Measurements from ENCODE around the gene GTF3C4.

Gene GTF3C4, protein sequence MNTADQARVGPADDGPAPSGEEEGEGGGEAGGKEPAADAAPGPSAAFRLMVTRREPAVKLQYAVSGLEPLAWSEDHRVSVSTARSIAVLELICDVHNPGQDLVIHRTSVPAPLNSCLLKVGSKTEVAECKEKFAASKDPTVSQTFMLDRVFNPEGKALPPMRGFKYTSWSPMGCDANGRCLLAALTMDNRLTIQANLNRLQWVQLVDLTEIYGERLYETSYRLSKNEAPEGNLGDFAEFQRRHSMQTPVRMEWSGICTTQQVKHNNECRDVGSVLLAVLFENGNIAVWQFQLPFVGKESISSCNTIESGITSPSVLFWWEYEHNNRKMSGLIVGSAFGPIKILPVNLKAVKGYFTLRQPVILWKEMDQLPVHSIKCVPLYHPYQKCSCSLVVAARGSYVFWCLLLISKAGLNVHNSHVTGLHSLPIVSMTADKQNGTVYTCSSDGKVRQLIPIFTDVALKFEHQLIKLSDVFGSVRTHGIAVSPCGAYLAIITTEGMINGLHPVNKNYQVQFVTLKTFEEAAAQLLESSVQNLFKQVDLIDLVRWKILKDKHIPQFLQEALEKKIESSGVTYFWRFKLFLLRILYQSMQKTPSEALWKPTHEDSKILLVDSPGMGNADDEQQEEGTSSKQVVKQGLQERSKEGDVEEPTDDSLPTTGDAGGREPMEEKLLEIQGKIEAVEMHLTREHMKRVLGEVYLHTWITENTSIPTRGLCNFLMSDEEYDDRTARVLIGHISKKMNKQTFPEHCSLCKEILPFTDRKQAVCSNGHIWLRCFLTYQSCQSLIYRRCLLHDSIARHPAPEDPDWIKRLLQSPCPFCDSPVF

GRCh38 chr9:132670457-132671391 is at the start of gene GTF3C4:
Gene GTF3C4, plus strand, starts transcription at chr9:132670464. Its CDS starts 135 bp downstream, at chr9:132670599.
- peak; percentile 1 to 12 for DNase-seq (ENCODE audit: low read depth in 1 of 2, low spot score in 1 of 2)

- no peak for DNase-seq (ENCODE audit: low read depth in 1 of 2, low spot score in 1 of 2)
Observed at GRCh38 chr9:132622159-132622558, 48.1 kb upstream of the GTF3C4 start.

GRCh38 chr9:132626285-132626684 is 44.0 kb upstream of the GTF3C4 start:
- no peak for DNase-seq (ENCODE audit: low read depth in 1 of 2, low spot score in 1 of 2)

DNA sequence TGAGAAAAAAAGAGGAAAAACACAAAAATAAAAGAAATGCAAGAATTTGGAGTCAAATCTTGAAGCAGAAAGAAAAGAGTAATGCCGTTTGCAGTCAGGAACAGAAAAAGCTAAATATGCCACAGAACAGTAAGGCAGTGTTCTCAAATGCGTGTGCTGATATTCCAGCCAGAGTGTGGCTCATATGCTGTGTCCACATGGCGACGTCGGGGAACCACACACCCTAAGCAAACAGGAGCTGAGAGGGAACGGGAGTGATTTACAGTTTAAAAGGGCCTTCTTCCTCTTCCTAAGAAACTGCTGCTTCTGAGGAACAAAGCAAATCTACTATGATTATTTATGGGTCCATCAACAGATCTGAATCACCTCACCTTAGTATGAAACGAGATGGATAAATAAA is 43.2 kb upstream of the GTF3C4 start:
- DNase-seq (ENCODE audit: low read depth in 1 of 2, low spot score in 1 of 2) = no peak

DNA sequence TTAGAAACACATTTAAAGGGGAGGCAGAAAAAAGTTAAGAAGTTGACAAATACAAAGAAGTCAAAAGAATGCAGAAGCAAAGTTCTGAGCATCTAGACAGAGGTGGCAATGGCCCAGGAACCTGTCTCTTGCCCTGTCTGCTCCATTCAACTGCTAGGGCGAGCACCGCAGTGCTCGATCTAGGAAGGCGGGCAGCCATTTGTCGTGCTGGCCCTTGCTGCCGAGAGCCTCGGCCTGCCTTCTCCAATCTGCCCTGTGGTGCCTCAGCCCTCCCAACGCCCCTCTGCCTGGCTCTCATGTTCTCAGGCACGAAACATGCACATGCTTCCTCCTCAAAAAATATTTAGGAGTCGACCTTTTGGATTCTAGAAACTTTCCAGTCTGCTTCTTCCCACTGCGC is 42.7 kb upstream of the GTF3C4 start:
- DNase-seq (ENCODE audit: low read depth in 1 of 2, low spot score in 1 of 2) = no peak

- no peak for DNase-seq (ENCODE audit: low read depth in 1 of 2, low spot score in 1 of 2)
Observed at GRCh38 chr9:132628746-132629145, 41.5 kb upstream of the GTF3C4 start.

DNA sequence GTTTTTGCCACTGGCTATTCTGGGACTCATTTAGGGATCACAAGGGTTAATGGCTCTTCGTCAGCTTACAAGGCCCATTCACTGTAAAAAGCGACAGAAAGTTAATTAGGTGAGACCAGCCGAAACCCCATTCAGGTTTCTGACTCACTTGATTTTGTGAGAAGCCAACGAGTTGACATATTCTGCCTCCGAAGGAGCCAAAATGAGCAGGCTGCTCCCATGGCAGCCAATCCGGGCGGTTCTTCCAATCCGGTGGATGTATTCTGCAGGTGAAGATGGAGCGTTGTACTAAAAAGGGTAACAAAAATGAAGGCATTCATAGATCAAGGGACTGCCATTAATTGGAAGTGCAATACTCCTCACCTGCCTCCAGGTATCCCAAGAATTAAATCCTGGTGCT is 40.1 kb upstream of the GTF3C4 start:
- no peak for DNase-seq (ENCODE audit: low read depth in 1 of 2, low spot score in 1 of 2)

DNA sequence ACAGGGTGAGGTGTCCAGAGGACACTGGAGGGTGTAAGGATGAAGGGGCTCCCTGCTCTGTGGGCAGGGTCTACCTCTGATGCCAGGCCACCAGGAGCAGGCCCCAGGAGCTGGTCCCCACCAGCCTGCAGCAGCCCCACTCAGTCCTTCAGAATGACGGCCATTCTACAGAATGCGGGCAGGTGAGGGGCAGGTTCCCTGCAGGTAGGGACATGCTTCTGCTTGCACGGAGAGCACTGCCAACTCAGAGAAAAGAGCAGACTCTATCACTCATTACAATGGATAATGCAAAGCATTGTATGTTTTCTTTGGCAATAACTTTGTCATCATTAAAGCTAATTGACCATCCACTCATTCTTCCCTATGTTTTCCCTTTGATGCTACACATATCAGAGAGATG is 39.5 kb upstream of the GTF3C4 start:
- no peak for DNase-seq (ENCODE audit: low read depth in 1 of 2, low spot score in 1 of 2)

- DNase-seq (ENCODE audit: low read depth in 1 of 2, low spot score in 1 of 2) = no peak
Observed at GRCh38 chr9:132631280-132631679, 39.0 kb upstream of the GTF3C4 start.

GRCh38 chr9:132631685-132632084 is 38.6 kb upstream of the GTF3C4 start:
- DNase-seq (ENCODE audit: low read depth in 1 of 2, low spot score in 1 of 2) = no peak

- no peak for DNase-seq (ENCODE audit: low read depth in 1 of 2, low spot score in 1 of 2)
Observed at GRCh38 chr9:132632413-132633129, 37.7 kb upstream of the GTF3C4 start.

- DNase-seq (ENCODE audit: low read depth in 1 of 2, low spot score in 1 of 2) = no peak
Observed at GRCh38 chr9:132634327-132634726, 35.9 kb upstream of the GTF3C4 start.

GRCh38 chr9:132637351-132637750 is 32.9 kb upstream of the GTF3C4 start:
- no peak for DNase-seq (ENCODE audit: low read depth in 1 of 2, low spot score in 1 of 2)

GRCh38 chr9:132637801-132638200 is 32.5 kb upstream of the GTF3C4 start:
- no peak for DNase-seq (ENCODE audit: low read depth in 1 of 2, low spot score in 1 of 2)

- no peak for DNase-seq (ENCODE audit: low read depth in 1 of 2, low spot score in 1 of 2)
Observed at GRCh38 chr9:132638240-132638639, 32.0 kb upstream of the GTF3C4 start.

DNA sequence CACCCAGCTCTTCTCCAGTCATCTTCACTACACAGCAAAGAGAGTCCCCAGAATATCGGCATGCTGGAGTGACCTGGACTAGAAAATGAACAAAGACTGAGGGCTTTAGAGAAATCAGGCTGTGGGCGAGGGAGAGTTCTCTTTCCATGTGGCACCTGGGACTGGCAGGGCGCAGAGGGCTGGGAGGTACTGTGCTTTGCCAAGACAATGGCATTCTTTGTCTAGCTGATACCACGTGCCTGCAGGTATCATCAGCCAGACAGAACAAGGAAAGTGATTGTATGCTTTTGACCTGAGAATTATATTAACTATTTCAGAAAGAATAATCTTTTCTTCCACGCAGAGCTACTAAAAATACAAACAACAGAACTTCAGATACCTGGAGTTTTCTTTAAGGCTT is 30.9 kb upstream of the GTF3C4 start:
- no peak for DNase-seq (ENCODE audit: low read depth in 1 of 2, low spot score in 1 of 2)

DNA sequence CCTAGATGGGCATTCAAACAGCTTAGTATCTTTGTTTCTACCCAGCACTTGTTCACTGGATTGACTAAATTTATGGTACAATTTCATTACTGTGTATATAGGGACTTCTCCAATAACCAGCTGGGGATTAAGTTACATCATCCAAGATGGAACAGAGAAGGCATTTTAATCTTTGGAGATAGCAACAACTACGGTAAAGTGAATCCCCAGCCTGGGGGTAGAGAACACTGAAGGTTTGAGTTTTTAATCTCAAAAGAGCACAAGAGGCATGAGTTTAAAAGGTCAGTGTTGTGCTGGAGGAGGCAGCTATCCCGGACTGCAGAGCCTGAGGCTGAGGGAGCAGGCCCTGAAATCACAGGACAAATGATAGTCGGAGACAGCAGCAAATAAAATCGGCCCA is 29.0 kb upstream of the GTF3C4 start:
- DNase-seq (ENCODE audit: low read depth in 1 of 2, low spot score in 1 of 2) = no peak

GRCh38 chr9:132644251-132644650 is 26.0 kb upstream of the GTF3C4 start:
- no peak for DNase-seq (ENCODE audit: low read depth in 1 of 2, low spot score in 1 of 2)

DNA sequence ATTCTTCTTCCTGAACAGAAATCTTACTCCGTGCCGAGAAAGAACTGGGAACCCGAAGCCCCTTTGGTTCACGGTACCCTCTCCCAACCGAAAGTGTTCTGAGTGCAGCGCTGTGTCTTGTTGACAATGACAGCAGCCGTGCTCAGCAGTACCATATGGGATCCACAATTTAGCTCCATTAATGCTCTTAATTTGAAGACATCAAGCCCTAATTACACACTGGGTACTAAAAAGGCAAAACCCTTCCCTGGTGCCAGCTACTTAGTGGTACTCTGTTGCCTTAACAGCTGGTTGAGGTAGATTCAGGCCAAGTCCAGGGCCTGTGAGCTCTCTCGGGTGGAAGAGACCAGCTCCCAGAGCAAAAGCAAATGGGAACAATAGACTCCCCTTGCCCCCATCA is 25.0 kb upstream of the GTF3C4 start:
- DNase-seq (ENCODE audit: low read depth in 1 of 2, low spot score in 1 of 2) = no peak

DNA sequence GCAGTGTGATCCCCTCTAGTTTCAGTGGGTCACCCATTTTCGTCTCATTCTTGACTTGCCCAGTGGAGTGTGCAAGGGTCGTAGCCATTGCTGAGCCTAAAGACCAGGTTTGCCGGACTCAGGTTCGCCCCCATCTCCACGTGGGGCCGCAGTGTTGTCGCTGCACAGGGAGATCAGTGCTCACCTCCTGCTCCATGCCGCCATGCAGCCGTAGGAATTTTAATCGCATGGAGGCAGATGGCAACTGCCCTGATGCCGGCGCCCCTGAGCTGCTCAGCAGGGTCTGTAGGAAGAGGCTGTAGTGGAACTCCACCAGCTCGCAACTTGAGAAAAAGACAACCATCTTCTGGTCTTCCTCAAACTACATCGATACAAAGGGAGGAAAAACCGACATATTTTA is 24.6 kb upstream of the GTF3C4 start:
- DNase-seq (ENCODE audit: low read depth in 1 of 2, low spot score in 1 of 2) = no peak

GRCh38 chr9:132646726-132647125 is 23.5 kb upstream of the GTF3C4 start:
- DNase-seq (ENCODE audit: low read depth in 1 of 2, low spot score in 1 of 2) = no peak
